Muscle layer of colon (tissue), 2 donors: Measurements from ENCODE around the gene CFAP99.
"Not testable (repeated sequence)": the region's sequence is repeated elsewhere in the genome, so short reads cannot be mapped to it uniquely, and the experiment has no call there.

Experiments used
- H3K27ac ChIP-seq: one replicate; pipeline ENCODE4 v1.7.0; 2013; ENCODE audit warnings: low read depth, mild to moderate bottlenecking, low read length, moderate library complexity
- H3K27me3 ChIP-seq, 2 donors: one replicate each; pipeline ENCODE4 v1.7.0; 2013; ENCODE audit warnings: low read length in 2 of 2, mild to moderate bottlenecking in 2 of 2; ENCODE audit not compliant: insufficient read depth in 2 of 2, control insufficient read depth in 1 of 2
- H3K36me3 ChIP-seq: one replicate; pipeline ENCODE4 v1.7.0; 2013; ENCODE audit warnings: mild to moderate bottlenecking, low read length; ENCODE audit not compliant: insufficient read depth
- H3K4me1 ChIP-seq: one replicate; pipeline ENCODE4 v1.7.0; 2013; ENCODE audit warnings: mild to moderate bottlenecking, low read length; ENCODE audit not compliant: insufficient read depth
- H3K4me3 ChIP-seq, 2 donors: one replicate each; pipeline ENCODE4 v1.7.0; 2013; ENCODE audit warnings: low read length in 2 of 2, low read depth in 1 of 2, mild to moderate bottlenecking in 1 of 2, moderate library complexity in 1 of 2
- H3K9ac ChIP-seq: one replicate; pipeline ENCODE4 v1.7.0; 2013; ENCODE audit warnings: low read length
- H3K9me3 ChIP-seq: one replicate; pipeline ENCODE4 v1.7.0; 2013; ENCODE audit warnings: mild to moderate bottlenecking, low read length
- donor health status: abdominal sarcoma.
- donor health status: Adenocarcinoma of cecum.

The CFAP99 gene

DNA sequence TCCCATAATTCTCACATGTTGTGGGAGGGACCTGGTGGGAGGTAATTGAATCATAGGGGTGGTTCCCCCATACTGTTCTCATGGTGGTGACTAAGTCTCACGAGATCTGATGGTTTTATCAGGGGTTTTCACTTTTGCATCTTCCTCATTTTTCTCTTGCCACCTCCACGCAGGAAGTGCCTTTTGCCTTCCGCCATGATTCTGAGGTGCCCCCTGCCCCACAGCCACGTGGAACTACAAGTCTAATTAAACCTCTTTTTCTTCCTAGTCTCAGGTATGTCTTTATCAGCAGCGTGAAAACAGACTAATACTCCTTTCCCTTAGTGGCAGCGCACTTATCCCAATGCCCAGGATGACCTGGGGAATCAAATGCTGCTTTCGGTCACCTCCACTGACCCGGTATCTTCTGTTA lies 35.5 kb upstream of the CFAP99 start:
- not testable (repeated sequence) for H3K36me3 ChIP-seq, H3K4me1 ChIP-seq, H3K9me3 ChIP-seq, H3K27ac ChIP-seq, H3K27me3 ChIP-seq, H3K9ac ChIP-seq, H3K4me3 ChIP-seq

DNA sequence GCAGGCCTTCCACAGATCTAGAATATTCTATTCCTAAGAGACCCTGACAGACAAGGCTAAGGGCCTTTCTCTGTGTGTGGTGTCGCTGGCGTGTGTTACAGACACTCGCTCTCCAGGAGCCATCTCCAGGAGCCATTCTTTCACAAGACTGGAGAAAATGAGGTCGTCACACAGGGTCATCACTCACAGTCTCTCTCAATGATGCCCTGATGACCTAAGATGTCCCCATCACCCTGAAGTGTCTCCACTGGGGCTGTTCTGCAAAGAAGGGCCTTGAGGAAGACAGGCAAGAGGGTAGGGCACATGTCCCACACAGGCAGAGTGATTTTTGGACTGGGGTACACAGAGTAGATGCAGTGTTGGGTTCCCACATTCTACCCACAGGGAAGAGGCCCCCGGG lies 35.0 kb upstream of the CFAP99 start:
- no peaks in the 10 kb centered on the region for H3K4me1 ChIP-seq
- no peak overlapping the region for H3K27ac ChIP-seq
- no peak overlapping the region for H3K4me3 ChIP-seq
- no peak overlapping the region for H3K9ac ChIP-seq
- H3K9me3 ChIP-seq = no peaks in the 10 kb centered on the region
- H3K36me3 ChIP-seq = no peaks in the 10 kb centered on the region
- no peaks in the 10 kb centered on the region for H3K27me3 ChIP-seq

DNA sequence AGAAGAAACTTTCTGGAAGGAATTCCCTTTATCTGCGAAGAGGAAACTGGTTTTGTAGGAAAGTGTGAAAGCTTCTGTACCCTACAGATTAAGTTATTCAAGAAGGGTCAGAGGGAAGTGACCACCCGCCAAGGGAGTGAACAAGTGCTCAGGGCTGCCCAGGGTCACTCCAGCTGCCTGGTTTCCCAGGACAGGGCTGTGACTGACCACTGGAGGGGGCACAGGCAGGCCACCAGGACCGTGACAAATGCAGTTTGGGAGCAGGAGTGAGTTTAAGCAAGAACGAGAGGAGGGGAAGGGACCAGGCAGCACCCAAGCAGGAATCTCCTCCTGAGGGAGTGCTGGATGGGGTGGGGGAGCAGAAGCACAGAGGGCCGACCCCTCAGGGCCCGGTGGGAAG lies 34.5 kb upstream of the CFAP99 start:
- Histone ChIP-seq H3K4me1 (no peaks in the 10 kb centered on the region), H3K36me3 (no peaks in the 10 kb centered on the region), H3K9me3 (no peaks in the 10 kb centered on the region), H3K27ac (no peak overlapping the region), H3K27me3 (no peaks in the 10 kb centered on the region), H3K4me3 (no peak overlapping the region), H3K9ac (no peak overlapping the region)

DNA sequence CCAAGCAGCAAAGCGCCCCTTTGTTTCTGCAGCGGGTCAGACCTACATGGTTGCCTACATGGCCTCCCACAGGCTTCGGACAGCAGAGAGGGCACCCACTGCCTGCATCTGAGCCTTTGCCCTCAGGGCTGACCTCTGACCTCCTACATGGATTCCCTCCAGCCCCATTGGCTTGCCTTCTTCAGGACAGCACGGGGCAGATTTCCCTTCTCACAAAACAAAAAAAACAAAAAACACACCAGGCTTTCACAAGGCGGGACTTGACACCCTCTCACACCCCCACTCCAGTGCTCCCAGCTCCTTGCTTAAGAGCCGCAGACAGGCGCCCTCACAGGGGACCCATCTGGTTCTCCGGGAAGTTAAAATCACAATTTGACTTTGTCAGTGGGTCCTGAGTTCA lies 33.2 kb upstream of the CFAP99 start:
- H3K4me3 ChIP-seq = no peak overlapping the region
- H3K9me3 ChIP-seq = no peaks in the 10 kb centered on the region
- H3K36me3 ChIP-seq = no peaks in the 10 kb centered on the region
- no peaks in the 10 kb centered on the region for H3K27me3 ChIP-seq
- no peak overlapping the region for H3K9ac ChIP-seq
- no peak overlapping the region for H3K27ac ChIP-seq
- H3K4me1 ChIP-seq = no peaks in the 10 kb centered on the region

DNA sequence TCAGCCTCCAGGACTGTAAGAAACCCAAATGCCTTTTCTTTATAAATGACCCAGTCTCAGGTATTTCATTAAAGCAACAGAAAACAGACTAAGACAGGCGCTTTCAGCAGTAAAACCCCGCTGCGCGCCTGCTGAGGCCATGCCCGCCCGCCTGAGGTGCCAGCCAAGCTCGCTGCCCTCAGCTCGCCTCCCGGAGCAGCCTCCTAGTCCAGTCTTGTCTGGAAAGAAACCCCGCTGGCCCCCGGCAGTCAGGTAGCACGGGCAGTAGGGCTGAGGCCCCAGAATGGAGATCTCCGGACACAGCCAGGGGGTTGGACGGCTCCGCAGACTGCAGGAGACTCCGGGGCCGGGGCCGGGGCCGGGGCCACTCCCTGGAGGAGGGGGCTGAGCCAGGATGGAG lies 32.0 kb upstream of the CFAP99 start:
- Histone ChIP-seq H3K27me3 (no peaks in the 10 kb centered on the region), H3K36me3 (no peaks in the 10 kb centered on the region), H3K9me3 (no peaks in the 10 kb centered on the region), H3K9ac (no peak overlapping the region), H3K4me3 (no peak overlapping the region), H3K4me1 (no peaks in the 10 kb centered on the region), H3K27ac (no peak overlapping the region)

DNA sequence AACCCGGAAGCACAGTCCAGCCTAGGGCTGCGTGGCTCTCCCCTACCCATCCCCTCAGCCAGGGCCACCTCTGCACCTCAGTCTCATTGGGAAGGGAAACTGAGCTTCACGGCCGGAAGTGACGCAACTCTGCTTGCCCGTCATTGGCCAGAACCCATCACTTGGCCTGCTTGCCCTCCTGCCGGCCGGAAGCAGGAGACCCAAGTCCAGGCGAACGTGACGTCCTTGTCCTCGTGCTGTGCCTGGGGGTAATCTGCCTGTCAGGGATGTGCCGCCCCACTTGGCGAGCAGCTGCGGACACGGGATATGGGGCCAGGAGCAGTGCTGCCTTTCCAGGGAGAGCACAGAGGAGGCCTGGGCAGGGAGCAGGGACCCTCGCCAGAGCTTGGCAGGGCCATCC lies 31.5 kb upstream of the CFAP99 start:
- H3K9ac ChIP-seq = no peak overlapping the region
- H3K36me3 ChIP-seq = no peaks in the 10 kb centered on the region
- H3K4me3 ChIP-seq = no peak overlapping the region
- H3K9me3 ChIP-seq = no peaks in the 10 kb centered on the region
- no peak overlapping the region for H3K27ac ChIP-seq
- H3K4me1 ChIP-seq = no peaks in the 10 kb centered on the region
- no peaks in the 10 kb centered on the region for H3K27me3 ChIP-seq

DNA sequence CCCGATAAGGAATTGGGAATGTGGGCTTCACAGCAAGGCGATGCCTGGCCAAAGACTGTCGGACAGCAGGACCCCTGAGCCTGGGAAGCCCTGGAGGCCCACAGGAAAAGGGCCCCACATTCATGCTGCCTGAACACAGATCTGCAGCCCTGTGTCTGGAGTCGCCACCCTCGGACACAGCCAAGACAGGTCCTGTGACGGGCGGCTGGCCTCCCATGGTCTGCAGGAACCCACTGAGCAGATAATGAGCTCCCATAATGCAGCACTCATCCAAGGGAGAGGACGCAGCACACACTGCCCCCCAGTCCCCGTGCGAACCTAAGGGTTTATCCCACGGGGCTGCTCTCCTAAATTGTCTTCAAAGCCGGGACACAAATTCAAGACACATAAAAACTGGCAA lies 30.9 kb upstream of the CFAP99 start:
- H3K9ac ChIP-seq = no peak overlapping the region
- no peak overlapping the region for H3K27ac ChIP-seq

DNA sequence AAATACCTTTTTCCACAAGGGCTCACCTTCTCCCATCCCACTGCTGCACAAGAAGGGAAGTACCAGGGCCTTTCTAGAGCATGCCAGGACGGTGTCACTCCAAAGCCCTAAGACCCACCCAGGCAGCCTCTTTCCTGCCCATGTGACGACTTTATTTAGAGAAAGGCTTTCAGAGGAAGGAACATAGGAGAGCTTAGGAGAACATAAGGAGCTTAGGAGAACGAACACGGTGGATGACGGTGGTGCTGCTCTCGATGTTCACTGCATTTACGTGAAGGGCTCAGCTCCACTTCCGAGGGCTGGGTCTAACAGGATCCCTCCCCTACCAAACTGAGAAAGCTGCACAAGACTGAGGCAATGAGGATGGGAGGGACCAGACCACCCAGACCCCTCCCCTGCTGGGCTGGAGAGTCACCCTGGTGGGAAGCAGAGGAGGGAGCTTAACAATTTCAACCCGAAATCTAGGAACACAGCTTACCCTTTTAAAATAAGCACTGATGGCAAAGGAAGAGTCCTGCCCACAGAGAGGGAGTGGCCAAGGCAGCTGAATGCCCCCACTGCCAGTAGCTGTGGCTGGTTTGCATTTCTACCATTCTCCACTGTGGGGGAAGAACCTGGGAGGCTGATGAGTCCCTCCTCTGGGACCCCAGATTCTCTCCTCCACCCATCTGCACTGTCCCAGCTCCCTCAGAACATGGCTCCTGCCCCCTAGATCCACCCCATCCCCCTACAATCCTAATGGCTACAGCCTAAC lies 30.1 kb upstream of the CFAP99 start:
- Histone ChIP-seq H3K36me3 (no peaks in the 10 kb centered on the region), H3K9ac (no peak overlapping the region), H3K27me3 (no peaks in the 10 kb centered on the region), H3K4me1 (no peaks in the 10 kb centered on the region), H3K27ac (no peak overlapping the region), H3K4me3 (no peak overlapping the region), H3K9me3 (no peaks in the 10 kb centered on the region)

More for the DNA sequence above, 30.9 kb upstream of the CFAP99 start:
- Histone ChIP-seq H3K4me1 (no peaks in the 10 kb centered on the region), H3K9me3 (no peaks in the 10 kb centered on the region), H3K27me3 (no peaks in the 10 kb centered on the region), H3K36me3 (no peaks in the 10 kb centered on the region), H3K4me3 (no peak overlapping the region)

DNA sequence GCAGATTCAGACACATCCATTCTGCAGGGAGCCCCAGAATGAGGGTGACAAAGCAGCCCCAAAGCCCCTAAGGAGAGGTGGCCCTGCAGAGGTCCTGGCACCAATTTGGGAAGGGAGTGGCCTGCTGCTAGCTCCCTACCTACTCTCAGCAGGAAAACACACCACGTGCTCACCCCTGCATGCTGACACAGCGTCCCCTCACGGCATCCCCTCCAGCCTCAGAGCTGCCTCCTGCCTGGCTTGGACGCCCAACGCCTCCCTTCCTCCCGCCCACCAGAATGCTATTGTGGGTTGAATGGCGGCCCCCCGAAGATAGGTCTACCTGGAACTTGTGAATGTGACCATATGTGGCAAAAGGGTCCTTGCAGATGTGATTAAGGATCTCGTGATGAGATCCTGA lies 29.1 kb upstream of the CFAP99 start:
- H3K27ac ChIP-seq = no peak overlapping the region

DNA sequence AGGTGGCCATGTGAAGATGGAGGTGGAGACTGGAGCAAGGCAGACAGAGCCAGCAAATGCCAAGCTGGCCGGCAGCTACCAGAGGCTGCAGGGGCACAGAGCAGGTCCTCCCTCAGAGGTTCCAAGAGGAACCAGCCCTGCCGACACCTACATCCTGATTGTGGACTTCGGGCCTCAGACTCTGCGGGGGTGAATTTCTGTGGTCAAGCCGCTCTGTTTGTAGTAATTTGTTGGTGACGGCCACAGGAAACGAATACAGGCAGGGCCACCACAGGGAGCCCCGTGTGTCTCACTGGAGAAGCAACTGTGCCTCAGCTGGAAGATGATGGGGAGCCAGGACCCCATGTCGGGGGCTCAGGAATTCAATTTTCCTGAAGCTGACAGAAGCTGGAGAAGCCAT lies 28.6 kb upstream of the CFAP99 start:
- no peak overlapping the region for H3K27ac ChIP-seq
- H3K9ac ChIP-seq = no peak overlapping the region
- no peak overlapping the region for H3K4me3 ChIP-seq
- no peaks in the 10 kb centered on the region for H3K4me1 ChIP-seq
- peaks cover 0 to 7% of the 10 kb centered on the region in 2 donors for H3K27me3 ChIP-seq
- H3K9me3 ChIP-seq = no peaks in the 10 kb centered on the region
- H3K36me3 ChIP-seq = no peaks in the 10 kb centered on the region

More for the DNA sequence above, 29.1 kb upstream of the CFAP99 start:
- Histone ChIP-seq H3K9ac (no peak overlapping the region), H3K4me1 (no peaks in the 10 kb centered on the region), H3K4me3 (no peak overlapping the region), H3K27me3 (peaks cover 0 to 7% of the 10 kb centered on the region in 2 donors), H3K9me3 (no peaks in the 10 kb centered on the region), H3K36me3 (no peaks in the 10 kb centered on the region)

DNA sequence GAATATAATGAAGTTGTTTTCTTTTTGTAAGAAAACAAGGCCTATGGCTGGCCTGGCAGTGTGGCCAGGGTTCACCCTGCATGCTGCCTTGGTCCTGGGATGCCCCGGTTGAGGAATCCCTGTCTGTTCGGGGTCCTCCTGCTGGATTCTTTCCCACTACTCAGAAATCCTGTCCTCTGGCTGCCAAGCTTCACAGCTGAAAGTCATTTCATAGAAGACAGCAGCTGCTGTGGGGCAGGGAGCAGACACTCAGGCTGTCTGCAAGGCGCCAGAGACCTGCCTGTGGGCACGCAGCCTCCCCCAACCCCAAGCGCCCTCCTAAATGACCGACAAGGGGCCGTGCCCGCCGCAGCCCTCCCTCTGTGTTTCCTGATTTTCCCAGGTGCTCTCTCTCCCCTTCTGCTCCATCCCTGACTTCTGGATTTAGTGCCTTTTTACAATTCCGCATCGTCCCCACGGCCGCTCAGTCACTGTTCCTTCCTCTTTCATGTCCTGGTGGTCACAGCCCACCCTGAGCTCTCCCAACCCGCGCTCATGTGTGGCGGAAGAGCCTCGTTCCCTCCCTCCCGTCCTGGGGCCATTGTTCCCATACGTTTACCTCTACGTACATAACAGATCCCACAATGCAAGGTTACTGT lies 27.9 kb upstream of the CFAP99 start:
- no peak overlapping the region for H3K27ac ChIP-seq
- H3K4me3 ChIP-seq = no peak overlapping the region
- no peaks in the 10 kb centered on the region for H3K9me3 ChIP-seq
- H3K4me1 ChIP-seq = no peaks in the 10 kb centered on the region
- H3K27me3 ChIP-seq = peaks cover 0 to 7% of the 10 kb centered on the region in 2 donors
- H3K9ac ChIP-seq = no peak overlapping the region
- H3K36me3 ChIP-seq = no peaks in the 10 kb centered on the region
